GM21723 (cell line): ENCODE results near the gene PLAGL1.

ENCODE experiments used
- ATAC-seq: cut with Tn5 transposase; IDR thresholded peaks from one replicate; pipeline ENCODE4 v1.9.1; 2021; ENCODE audit warnings: mild to moderate bottlenecking, moderate library complexity; ENCODE audit not compliant: unreplicated experiment

PLAGL1 gene

DNA sequence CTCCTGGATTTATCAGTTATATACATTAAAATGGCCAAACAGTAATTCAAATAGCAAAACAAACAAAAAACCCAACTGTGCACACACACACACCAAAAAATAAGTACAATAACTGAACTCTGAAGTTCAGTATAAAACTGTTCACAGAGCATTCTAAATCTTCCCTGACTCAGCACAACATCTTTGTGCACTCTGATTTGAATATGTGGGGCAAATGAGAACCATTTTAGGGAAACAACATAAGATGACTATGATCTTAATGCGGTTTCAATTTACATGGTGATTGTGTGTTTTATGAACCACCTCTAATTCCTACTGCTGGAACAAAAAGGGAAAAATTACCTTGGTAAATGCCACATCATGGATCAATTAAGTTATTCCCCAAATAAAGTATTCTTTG lies 41.7 kb downstream of the PLAGL1 start:
- ATAC-seq: no peak

- no peak for ATAC-seq
These were observed 42.4 kb downstream of the PLAGL1 start for GRCh38 chr6:143965503-143966171.

- no peak for ATAC-seq
These were observed 43.4 kb downstream of the PLAGL1 start for GRCh38 chr6:143964674-143965081.

- no peak for ATAC-seq
These were observed 44.7 kb downstream of the PLAGL1 start for GRCh38 chr6:143963158-143963919.

- no peak for ATAC-seq
These were observed 45.9 kb downstream of the PLAGL1 start for GRCh38 chr6:143961886-143962878.

GRCh38 chr6:143961066-143961465 lies 47.0 kb downstream of the PLAGL1 start:
- no peak for ATAC-seq

- ATAC-seq: no peak
These were observed 48.1 kb downstream of the PLAGL1 start for GRCh38 chr6:143959927-143960326.

DNA sequence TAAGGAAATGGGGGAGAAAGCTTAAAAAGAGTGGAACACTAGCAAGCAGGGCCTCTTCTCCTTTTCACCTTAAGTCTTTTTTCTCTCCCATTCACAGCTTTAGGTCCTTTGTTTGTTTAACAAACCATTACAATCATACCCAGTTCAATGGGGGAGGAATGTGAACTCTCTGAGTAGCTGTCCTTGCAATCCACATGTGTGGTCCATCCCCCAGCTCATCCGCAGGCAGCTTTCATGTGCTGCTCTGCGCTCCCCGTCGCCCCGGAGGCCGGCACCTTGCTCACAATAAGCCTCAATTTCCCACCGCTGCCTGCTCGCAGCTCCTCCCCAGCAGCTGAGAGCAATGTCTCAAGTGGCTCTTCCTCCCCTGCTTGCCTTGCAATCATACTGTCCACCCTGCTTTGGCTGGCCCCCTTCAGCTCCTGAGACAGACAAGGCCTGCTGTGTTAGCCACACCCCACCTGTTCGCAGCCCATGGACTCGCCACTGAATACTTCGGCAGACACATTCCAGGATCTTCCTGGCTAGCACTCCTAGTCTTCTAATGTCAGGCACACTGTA lies 49.1 kb downstream of the PLAGL1 start:
- ATAC-seq: no peak

- no peak for ATAC-seq
These were observed 50.3 kb downstream of the PLAGL1 start for GRCh38 chr6:143957679-143958274.

DNA sequence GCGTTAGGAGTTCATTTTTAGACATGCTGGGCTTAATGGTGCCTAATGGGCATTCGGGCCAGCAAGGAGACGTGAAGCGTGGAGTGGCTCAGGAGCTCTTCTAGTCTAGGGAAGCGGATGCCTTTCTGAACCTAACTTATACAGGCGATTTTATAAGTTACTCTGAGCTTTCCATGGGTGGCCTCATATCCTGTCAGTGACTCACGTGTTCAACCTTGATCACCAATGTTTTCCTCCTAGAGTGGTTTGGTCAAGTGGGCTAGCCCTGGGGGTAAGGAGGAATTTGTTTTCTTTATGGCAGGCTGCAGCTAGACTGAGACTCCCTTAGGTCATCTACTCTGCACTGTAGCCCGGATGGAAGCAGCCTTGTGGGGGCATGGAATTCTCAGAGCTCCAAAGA lies 52.1 kb downstream of the PLAGL1 start:
- no peak for ATAC-seq

- ATAC-seq: no peak
These were observed 54.1 kb downstream of the PLAGL1 start for GRCh38 chr6:143953922-143954321.

DNA sequence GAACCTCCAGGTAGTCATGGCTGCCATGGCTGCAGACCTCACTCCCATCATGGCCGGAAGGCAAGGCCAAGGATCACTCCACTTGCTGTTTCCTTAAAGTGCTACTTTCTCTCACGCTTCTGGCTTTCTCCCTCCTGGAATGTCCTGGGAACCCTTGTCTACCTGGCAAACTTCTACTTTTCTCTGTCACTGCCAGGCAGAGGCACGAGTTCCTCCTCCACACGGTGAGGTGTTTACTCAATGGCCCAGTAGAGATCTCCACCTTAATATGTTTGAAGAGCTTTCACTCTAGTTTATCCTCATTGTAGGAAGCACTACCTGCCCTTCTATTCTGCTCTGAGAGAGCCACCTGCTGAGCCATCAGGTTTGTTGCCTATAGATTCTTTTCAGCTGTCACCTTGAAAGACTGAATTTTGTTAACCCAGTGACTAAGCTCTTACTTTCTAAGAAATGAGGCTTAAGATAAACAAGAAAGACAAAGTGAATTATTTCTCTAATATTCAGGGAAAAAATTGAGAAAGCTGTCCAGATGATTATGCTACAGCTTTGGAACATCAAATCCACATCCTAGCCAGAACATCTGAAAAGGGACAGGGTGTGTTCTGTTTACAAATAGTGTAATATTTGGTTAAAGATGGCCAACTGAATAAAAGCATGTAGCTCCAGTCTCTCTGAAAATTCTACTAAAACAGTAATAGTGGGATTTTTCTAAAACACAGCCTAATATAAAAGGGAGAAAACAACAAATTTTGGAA lies 54.9 kb downstream of the PLAGL1 start:
- no peak for ATAC-seq

- ATAC-seq: no peak
These were observed 55.8 kb downstream of the PLAGL1 start for GRCh38 chr6:143952060-143952778.

GRCh38 chr6:143950875-143951274 lies 57.2 kb downstream of the PLAGL1 start:
- ATAC-seq: no peak

DNA sequence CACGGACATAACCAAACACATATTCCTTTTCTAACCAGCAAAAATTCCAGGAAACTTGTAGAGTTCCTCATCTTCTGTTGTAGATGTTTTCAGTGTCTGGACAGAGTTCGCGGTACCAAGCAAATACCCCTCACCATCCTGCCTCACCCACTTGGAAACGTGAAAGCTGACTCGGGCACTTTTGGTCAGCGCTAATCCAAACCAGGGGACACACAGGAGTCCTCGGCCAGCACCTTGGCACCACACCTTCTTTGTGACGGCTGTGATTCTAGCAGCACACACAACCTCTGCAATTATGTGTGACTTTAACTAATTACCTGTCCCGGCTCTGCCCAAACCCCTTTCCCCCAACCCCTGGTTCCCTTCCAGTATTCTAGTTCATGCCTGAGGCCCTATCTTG lies 58.1 kb downstream of the PLAGL1 start:
- ATAC-seq: no peak

DNA sequence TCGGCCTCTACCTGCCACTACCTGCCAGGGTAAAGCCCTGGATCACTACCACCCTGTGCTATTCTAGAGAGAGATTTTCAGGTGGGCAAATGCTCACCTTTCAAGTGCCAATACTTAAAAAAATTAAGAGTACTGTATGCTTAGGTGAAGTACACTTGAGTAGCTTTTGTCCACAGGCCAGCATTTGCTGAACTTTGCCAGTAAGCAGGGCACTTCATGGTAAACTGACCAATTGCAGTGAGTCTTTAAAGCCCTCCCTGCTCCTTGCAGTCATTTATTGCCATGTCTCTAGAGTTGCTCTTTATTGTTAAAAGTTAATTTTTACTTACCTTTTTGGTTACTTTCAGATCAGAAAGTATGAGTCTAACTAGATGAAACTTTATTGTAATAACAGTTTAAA lies 58.5 kb downstream of the PLAGL1 start:
- no peak for ATAC-seq

DNA sequence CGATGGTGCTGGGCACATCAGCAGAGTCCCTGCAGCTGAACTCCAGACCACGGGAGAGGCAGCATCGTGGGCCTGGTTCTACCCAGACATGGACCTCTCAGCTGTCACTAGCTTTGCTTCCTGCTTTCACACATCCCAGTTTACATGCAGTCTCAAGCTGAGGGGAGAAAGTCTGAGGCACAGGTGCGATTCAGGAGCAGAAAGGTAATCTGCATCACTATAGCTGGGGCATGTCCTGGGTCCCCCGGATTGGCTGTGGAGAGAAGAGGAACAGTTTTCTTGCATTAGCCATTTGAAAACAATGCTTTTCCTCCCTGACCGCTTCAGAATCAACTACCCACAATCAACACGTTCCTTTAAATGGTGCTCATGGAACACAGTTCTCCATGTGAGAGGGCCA lies 59.9 kb downstream of the PLAGL1 start:
- ATAC-seq: no peak

- ATAC-seq: no peak
These were observed 66.0 kb downstream of the PLAGL1 start for GRCh38 chr6:143941852-143942627.
